B cell (primary cell): ENCODE data around the gene TBC1D20. TPM values are rescaled to one million over a fixed set of nuclear protein-coding genes. Genes with fewer than 3 reads are reported as not detected.

Experiments
- ATAC-seq: fragments of 200-7000 bp; cut with Tn5 transposase; one replicate; pipeline ENCODE4 v1.10.0; 2021; ENCODE audit warnings: low read depth, mild to moderate bottlenecking, moderate number of reproducible peaks, moderate library complexity
- CTCF ChIA-PET: fragments of 350-600 bp; sonication (Branson Sonifier 250); formaldehyde crosslinking; loops from one replicate; lab custom pipeline; 2021; ENCODE audit warnings: antibody characterized with exemption, inconsistent platforms; lab: Charles Lee
- POLR2A ChIA-PET: fragments of 350-600 bp; sonication (Branson Sonifier 250); formaldehyde crosslinking; loops from one replicate; lab custom pipeline; 2021; ENCODE audit warnings: antibody characterized with exemption; lab: Charles Lee
- DNase-seq: peaks from one replicate; pipeline ENCODE4 v3.0.0; 2013
- H2AFZ ChIP-seq: 2 replicates; pipeline ENCODE4 v1.6.1; 2012; ENCODE audit warnings: mild to moderate bottlenecking, low read depth, low read length; ENCODE audit not compliant: insufficient read depth, poor library complexity, severe bottlenecking
- H3K27ac ChIP-seq, 2 donors: 1 replicate in 1 of 2; 2 replicates in 1 of 2; pipeline ENCODE4 v1.5.1; 2012 to 2013; ENCODE audit warnings: low read length in 2 of 2, mild to moderate bottlenecking in 2 of 2, moderate library complexity in 1 of 2
- H3K27me3 ChIP-seq, 4 experiments: fragments of 200-600 bp in 1 of 4; sonication (generic) in 1 of 4; replicated peaks in 1 of 4; 1 replicate in 2 of 4; 2 replicates in 2 of 4; pipeline versions ENCODE4 v1.6.1 to v1.7.0; 2013 to 2016; ENCODE audit warnings: low read length in 3 of 4, mild to moderate bottlenecking in 2 of 4, mixed read lengths in 1 of 4, moderate library complexity in 1 of 4; ENCODE audit not compliant: insufficient read depth in 4 of 4, control insufficient read depth in 3 of 4; ENCODE audit errors: control extremely low read depth in 1 of 4
- H3K36me3 ChIP-seq, 2 experiments: replicated peaks in 1 of 2; 1 replicate in 1 of 2; 2 replicates in 1 of 2; pipeline versions ENCODE4 v1.6.1 to v1.7.1; 2013; ENCODE audit warnings: low read length in 1 of 2; ENCODE audit not compliant: insufficient read depth in 2 of 2, control insufficient read depth in 1 of 2; ENCODE audit errors: control extremely low read depth in 1 of 2, extremely low read depth in 1 of 2
- H3K4me1 ChIP-seq, 2 donors: fragments of 200-600 bp in 1 of 2; sonication (generic) in 1 of 2; 1 replicate in 1 of 2; 2 replicates in 1 of 2; pipeline versions ENCODE4 v1.5.1 to v1.6.1; 2013 to 2017; ENCODE audit warnings: low read length in 2 of 2; ENCODE audit not compliant: control insufficient read depth in 2 of 2, insufficient read depth in 2 of 2
- H3K4me2 ChIP-seq: replicated peaks from 2 replicates; pipeline ENCODE3; 2012; ENCODE audit warnings: mild to moderate bottlenecking, low read depth, low read length; ENCODE audit not compliant: poor library complexity, severe bottlenecking
- H3K4me3 ChIP-seq, 5 experiments: fragments of 200-600 bp in 1 of 5; sonication (generic) in 1 of 5; 1 replicate in 3 of 5; 2 replicates in 2 of 5; pipeline versions ENCODE4 v1.5.1 to v1.7.0; 2011 to 2016; ENCODE audit warnings: low read length in 4 of 5, mild to moderate bottlenecking in 4 of 5, low read depth in 2 of 5, control low read depth in 1 of 5, moderate library complexity in 1 of 5; ENCODE audit not compliant: insufficient read depth in 1 of 5; ENCODE audit errors: control extremely low read depth in 1 of 5, extremely low read depth in 1 of 5
- H3K79me2 ChIP-seq: fragments of 200-600 bp; sonication (generic); one replicate; pipeline ENCODE4 v1.6.0; 2016; ENCODE audit warnings: low read length; ENCODE audit not compliant: control insufficient read depth, insufficient read depth
- H3K9ac ChIP-seq: fragments of 200-600 bp; sonication (generic); 2 replicates; pipeline ENCODE4 v1.6.1; 2017; ENCODE audit warnings: mild to moderate bottlenecking, low read length, moderate library complexity
- H3K9me3 ChIP-seq, 3 donors: one replicate each; pipeline versions ENCODE4 v1.6.1 to v1.7.1; 2013; ENCODE audit warnings: low read length in 2 of 3; ENCODE audit not compliant: control insufficient read depth in 2 of 3, insufficient read depth in 1 of 3; ENCODE audit errors: control extremely low read depth in 1 of 3
- H4K20me1 ChIP-seq: 2 replicates; pipeline ENCODE4 v1.6.0; 2012; ENCODE audit warnings: mild to moderate bottlenecking, low read length; ENCODE audit not compliant: insufficient read depth, control insufficient read depth, poor library complexity, severe bottlenecking
- H3K27ac Mint-ChIP-seq: one replicate; pipeline ENCODE4 v1.8.0; 2021; ENCODE audit warnings: mixed read lengths
- H3K27me3 Mint-ChIP-seq: one replicate; pipeline ENCODE4 v1.8.0; 2021; ENCODE audit warnings: mixed read lengths
- H3K4me1 Mint-ChIP-seq: one replicate; pipeline ENCODE4 v1.8.0; 2021; ENCODE audit warnings: mixed read lengths
- H3K4me3 Mint-ChIP-seq: one replicate; pipeline ENCODE4 v1.8.0; 2021; ENCODE audit warnings: mixed read lengths
- H3K9me3 Mint-ChIP-seq: one replicate; pipeline ENCODE4 v1.8.0; 2022; ENCODE audit warnings: mixed read lengths; ENCODE audit not compliant: insufficient read depth
- CTCF ChIP-seq: fragments of 200-600 bp; IDR thresholded peaks from one replicate; pipeline ENCODE4 v1.8.0; 2022; ENCODE audit warnings: antibody characterized with exemption, mild to moderate bottlenecking
- EZH2 ChIP-seq: IDR thresholded peaks from 2 replicates; pipeline ENCODE4 v1.6.1; 2012; ENCODE audit warnings: borderline replicate concordance, low read depth, mild to moderate bottlenecking, moderate library complexity, low read length; ENCODE audit not compliant: insufficient read depth, poor library complexity, severe bottlenecking
- WGBS: methylation state at CpG from one replicate; pipeline ENCODE4 v1.1.5; 2013; ENCODE audit warnings: missing lambda C conversion rate; ENCODE audit not compliant: insufficient coverage; 5-methylcytosine and 5-hydroxymethylcytosine counted together
- intact Hi-C: fragments of 100-400 bp; cut with micrococcal nuclease; formaldehyde crosslinking; loops from one replicate; pipeline ENCODE4 v1.10.0; 2022
- polyA plus RNA-seq: library from polyadenylated mRNA; depleted of rRNA; stranded (reverse); fragments of >200 nt; gene quantifications from 2 replicates; pipeline ENCODE4 v1.2.3, GENCODE V29; 2012
- total RNA-seq, 2 donors: library from RNA; stranded (reverse); fragments of 120-200 nt in 1 of 2; gene quantifications; 1 replicate in 1 of 2; 2 replicates in 1 of 2; pipeline versions ENCODE4 v1.2.3 to v1.2.4, GENCODE V29; 2013 to 2022

TBC1D20 gene
- total and polyA plus RNA-seq, 2 donors (not counting 1 experiment from before 2014, with no cell fraction given): 31.7 to 40.0 TPM

DNA sequence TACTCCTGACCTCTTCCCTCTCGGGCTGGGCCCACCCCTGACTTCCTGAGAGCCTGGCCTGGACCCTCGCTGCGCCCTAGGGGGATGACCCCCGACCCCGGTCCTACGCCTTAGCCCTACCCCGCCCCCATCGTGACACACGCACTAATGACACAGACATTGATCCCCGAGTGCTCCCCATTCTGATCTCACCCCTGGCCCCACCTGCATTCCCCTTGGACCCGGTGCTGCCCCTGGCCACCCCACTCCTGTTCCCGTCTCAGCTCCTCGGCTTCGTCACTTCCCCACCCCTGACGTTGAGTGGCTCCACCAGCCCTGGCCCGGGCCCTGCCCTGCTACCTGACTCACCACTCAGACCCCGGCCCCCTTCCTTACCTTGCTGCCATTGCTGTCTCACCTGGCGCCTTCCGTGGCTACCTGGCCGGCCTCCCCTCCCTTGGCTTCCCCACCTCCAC lies 42.1 kb downstream of the TBC1D20 start:
- 99% methylated on average over 18 of the region's 20 CpGs for WGBS
- no peak overlapping the region for H3K9ac ChIP-seq
- H3K4me3 Mint-ChIP-seq: no peak overlapping the region
- H3K9me3 Mint-ChIP-seq: no peaks in the 10 kb centered on the region
- H4K20me1 ChIP-seq: peaks cover 30% of the 10 kb centered on the region
- CTCF ChIA-PET: no interaction called here
- H3K27ac Mint-ChIP-seq: no peak overlapping the region
- DNase-seq (no peak), ATAC-seq (no peak)
- peaks cover 4% of the 10 kb centered on the region for H3K4me1 Mint-ChIP-seq
- no peak overlapping the region for H3K4me3 ChIP-seq
- H3K27me3 ChIP-seq: no peaks in the 10 kb centered on the region
- H3K79me2 ChIP-seq: peaks cover 33% of the 10 kb centered on the region
- POLR2A ChIA-PET: no interaction called here
- no peak overlapping the region for H3K27ac ChIP-seq
- intact Hi-C loops: no loop called here
- H3K4me1 ChIP-seq: peaks cover 0 to 4% of the 10 kb centered on the region in 2 donors
- no peaks in the 10 kb centered on the region for H3K27me3 Mint-ChIP-seq
- H2AFZ ChIP-seq: no peak overlapping the region
- no peaks in the 10 kb centered on the region for H3K9me3 ChIP-seq
- H3K36me3 ChIP-seq: peaks cover 0 to 72% of the 10 kb centered on the region in 2 experiments
- no peak for TF ChIP-seq CTCF
- no peak for TF ChIP-seq EZH2
- no peak overlapping the region for H3K4me2 ChIP-seq

DNA sequence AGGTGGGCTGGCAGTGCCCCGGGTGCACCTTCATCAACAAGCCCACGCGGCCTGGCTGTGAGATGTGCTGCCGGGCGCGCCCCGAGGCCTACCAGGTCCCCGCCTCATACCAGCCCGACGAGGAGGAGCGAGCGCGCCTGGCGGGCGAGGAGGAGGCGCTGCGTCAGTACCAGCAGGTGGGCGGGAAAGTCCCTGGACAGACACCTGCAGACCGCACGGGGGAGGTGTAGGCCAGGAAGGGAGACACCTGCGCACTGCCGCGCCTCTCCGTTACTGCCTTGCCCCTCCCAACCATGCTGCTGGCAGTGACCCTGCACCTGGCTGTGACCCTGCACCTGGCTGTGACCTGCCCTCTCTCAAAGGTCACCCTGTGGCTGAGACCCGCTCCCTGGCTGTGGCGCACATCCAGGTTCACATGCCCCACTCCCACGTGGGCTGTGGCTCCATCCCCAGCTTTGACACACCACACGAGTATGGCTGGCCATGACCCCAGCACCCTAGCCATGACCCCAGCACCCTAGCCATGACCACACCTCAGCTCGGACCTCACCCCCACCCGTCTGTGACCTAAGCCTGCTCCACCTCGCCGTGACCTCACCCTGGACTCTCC lies 42.7 kb downstream of the TBC1D20 start:
- Histone ChIP-seq H3K4me3 (no peak overlapping the region), H4K20me1 (peaks cover 30% of the 10 kb centered on the region), H3K4me1 (peaks cover 0 to 4% of the 10 kb centered on the region in 2 donors), H3K27ac (peak overlapping the region in 1 of 2 donors; percentile 13), H2AFZ (no peak overlapping the region), H3K36me3 (peaks cover 0 to 71% of the 10 kb centered on the region in 2 experiments), H3K27me3 (no peaks in the 10 kb centered on the region), H3K79me2 (peaks cover 37% of the 10 kb centered on the region), H3K4me2 (no peak overlapping the region), H3K9me3 (no peaks in the 10 kb centered on the region), H3K9ac (no peak overlapping the region)
- POLR2A ChIA-PET: no interaction called here
- H3K27me3 Mint-ChIP-seq: no peaks in the 10 kb centered on the region
- CTCF ChIA-PET: no interaction called here
- peak; percentile 60 for DNase-seq
- H3K4me3 Mint-ChIP-seq: no peak overlapping the region
- WGBS: 90% methylated on average over 30 of the region's 32 CpGs
- H3K27ac Mint-ChIP-seq: no peak overlapping the region
- TF ChIP-seq CTCF (no peak), EZH2 (no peak)
- intact Hi-C loops: no loop called here
- no peaks in the 10 kb centered on the region for H3K9me3 Mint-ChIP-seq
- peaks cover 4% of the 10 kb centered on the region for H3K4me1 Mint-ChIP-seq
- ATAC-seq: peak; percentile 73
